Measurements from ENCODE around the gene CLDND1. TPM values are rescaled to one million over a fixed set of nuclear protein-coding genes. Genes with fewer than 3 reads are reported as not detected.

CLDND1 gene
- total and polyA plus RNA-seq, 2 of the 13 experiments (the other 11 are each of a cell fraction or from before 2014, with no cell fraction given) = 50.8 to 121 TPM

DNA sequence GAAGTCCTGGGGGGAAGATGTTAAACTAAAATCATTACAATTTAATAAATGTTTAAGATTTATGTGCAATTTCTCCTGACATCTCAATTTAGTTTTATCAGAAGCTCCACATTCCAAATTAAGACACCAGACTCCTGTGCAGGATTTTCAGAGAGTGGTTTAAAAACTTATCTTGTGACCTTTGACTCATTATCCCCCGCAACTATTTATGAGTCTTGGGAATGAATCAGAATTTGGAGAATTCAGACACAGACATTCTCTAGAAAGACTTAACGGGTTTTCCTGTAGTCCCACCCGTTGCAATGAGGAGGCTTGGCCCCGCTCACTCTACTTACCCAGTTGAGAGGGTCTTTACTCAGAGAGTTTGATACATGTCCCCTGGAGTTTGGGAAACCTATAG, 18.2 kb downstream of the CLDND1 start (continued):
- TF ChIP-seq, protein P1, sequence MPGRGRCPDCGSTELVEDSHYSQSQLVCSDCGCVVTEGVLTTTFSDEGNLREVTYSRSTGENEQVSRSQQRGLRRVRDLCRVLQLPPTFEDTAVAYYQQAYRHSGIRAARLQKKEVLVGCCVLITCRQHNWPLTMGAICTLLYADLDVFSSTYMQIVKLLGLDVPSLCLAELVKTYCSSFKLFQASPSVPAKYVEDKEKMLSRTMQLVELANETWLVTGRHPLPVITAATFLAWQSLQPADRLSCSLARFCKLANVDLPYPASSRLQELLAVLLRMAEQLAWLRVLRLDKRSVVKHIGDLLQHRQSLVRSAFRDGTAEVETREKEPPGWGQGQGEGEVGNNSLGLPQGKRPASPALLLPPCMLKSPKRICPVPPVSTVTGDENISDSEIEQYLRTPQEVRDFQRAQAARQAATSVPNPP (CRISPR knock-in tag; IDR thresholded peaks at IDR 0.05) = no peak

DNA sequence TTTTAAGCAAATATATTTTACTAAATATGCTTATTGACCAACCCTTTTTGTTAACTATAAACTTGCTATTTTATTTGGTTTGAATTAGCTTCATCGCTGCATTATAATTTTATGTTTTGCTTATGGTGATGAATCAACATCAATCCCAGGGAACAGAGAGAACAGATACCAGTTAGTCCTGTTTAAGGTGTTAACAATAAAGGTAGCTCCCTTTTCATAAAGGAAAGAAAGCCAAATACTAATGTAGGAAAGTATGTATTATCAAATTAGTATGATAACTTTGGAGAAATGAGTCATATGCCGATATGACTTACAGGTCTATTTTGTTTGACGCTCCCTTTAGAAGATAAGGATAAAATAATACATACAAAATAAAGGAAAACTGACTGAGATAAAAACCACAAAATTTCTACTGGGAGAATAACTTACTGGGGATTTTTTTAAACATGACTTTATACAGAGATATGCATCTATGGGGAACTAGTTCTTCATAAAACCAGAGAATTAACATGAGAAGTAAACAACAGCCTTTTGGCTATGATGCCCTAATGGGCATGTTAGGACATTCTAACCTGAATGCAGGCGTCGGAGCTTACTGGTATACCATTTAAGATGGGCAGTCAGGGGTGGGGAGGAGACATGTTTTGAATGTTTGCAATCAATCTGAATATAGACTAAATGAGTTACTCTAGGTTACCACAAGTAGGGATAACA, 20.7 kb downstream of the CLDND1 start:
- ChIA-PET POLR2A (no interaction called here), CTCF (ENCODE audit: low intra/inter-chr PET ratio, low total read pairs) (no interaction called here)
- Histone ChIP-seq H3K4me1 (ENCODE audit: insufficient read depth, low read length) (no peaks in the 10 kb centered on the region), H4K20me1 (ENCODE audit: insufficient read depth, low read length) (no peaks in the 10 kb centered on the region), H3K9ac (ENCODE audit: insufficient read depth, low read depth, low read length) (no peak overlapping the region), H3K9me3 (ENCODE audit: low read length) (no peaks in the 10 kb centered on the region), H3K4me3 (replicated peaks in 1 of 3; ENCODE audit: insufficient read depth in 1 of 3, low read depth in 2 of 3, low read length in 3 of 3) (no peak overlapping the region), H3K27me3 (ENCODE audit: control insufficient read depth in 1 of 2, insufficient read depth in 2 of 2, low read length in 2 of 2) (no peaks in the 10 kb centered on the region), H3K36me3 (replicated peaks in 1 of 2; ENCODE audit: control insufficient read depth in 1 of 2, insufficient read depth in 2 of 2, low read length in 2 of 2) (no peaks in the 10 kb centered on the region), H3K79me2 (ENCODE audit: insufficient read depth, low read length) (no peaks in the 10 kb centered on the region), H2AFZ (ENCODE audit: low read length) (no peak overlapping the region), H3K4me2 (ENCODE audit: low read depth, low read length) (no peak overlapping the region), H3K27ac (ENCODE audit: extremely low read length, insufficient read depth, low read length) (no peak overlapping the region)
- in situ Hi-C loops (cut with HindIII; ENCODE audit: extremely low pct_ligation_motif_present, low pct_unique_long_range_greater_than_20kb) = no loop called here
- DNase-seq (ENCODE audit: low spot score) (no peak), FAIRE-seq (no peak), ATAC-seq (no peak)
- intact Hi-C loops (cut with micrococcal nuclease; ENCODE audit: unreplicated experiment) = no loop called here
- BruUV-seq (replicated peaks) = no TSS peak
- WGBS (ENCODE audit: low lambda C conversion rate) = 76% methylated on average over 5 of the region's 5 CpGs
- TF ChIP-seq MIXL1 (CRISPR knock-in tag; IDR thresholded peaks at IDR 0.05) (no peak), ARHGAP35 (CRISPR knock-in tag; IDR thresholded peaks at IDR 0.05; ENCODE audit: borderline replicate concordance) (no peak), ZMAT3 (CRISPR knock-in tag; conservative IDR thresholded peaks at IDR 0.05) (no peak), ZNF746 (CRISPR knock-in tag; IDR thresholded peaks at IDR 0.05) (no peak), CHCHD3 (CRISPR knock-in tag; IDR thresholded peaks at IDR 0.05) (no peak)
- TF ChIP-seq, protein P2, sequence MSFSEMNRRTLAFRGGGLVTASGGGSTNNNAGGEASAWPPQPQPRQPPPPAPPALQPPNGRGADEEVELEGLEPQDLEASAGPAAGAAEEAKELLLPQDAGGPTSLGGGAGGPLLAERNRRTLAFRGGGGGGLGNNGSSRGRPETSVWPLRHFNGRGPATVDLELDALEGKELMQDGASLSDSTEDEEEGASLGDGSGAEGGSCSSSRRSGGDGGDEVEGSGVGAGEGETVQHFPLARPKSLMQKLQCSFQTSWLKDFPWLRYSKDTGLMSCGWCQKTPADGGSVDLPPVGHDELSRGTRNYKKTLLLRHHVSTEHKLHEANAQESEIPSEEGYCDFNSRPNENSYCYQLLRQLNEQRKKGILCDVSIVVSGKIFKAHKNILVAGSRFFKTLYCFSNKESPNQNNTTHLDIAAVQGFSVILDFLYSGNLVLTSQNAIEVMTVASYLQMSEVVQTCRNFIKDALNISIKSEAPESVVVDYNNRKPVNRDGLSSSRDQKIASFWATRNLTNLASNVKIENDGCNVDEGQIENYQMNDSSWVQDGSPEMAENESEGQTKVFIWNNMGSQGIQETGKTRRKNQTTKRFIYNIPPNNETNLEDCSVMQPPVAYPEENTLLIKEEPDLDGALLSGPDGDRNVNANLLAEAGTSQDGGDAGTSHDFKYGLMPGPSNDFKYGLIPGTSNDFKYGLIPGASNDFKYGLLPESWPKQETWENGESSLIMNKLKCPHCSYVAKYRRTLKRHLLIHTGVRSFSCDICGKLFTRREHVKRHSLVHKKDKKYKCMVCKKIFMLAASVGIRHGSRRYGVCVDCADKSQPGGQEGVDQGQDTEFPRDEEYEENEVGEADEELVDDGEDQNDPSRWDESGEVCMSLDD (CRISPR knock-in tag; IDR thresholded peaks at IDR 0.05; ENCODE audit: borderline replicate concordance) = no peak
- TF ChIP-seq, protein P3, sequence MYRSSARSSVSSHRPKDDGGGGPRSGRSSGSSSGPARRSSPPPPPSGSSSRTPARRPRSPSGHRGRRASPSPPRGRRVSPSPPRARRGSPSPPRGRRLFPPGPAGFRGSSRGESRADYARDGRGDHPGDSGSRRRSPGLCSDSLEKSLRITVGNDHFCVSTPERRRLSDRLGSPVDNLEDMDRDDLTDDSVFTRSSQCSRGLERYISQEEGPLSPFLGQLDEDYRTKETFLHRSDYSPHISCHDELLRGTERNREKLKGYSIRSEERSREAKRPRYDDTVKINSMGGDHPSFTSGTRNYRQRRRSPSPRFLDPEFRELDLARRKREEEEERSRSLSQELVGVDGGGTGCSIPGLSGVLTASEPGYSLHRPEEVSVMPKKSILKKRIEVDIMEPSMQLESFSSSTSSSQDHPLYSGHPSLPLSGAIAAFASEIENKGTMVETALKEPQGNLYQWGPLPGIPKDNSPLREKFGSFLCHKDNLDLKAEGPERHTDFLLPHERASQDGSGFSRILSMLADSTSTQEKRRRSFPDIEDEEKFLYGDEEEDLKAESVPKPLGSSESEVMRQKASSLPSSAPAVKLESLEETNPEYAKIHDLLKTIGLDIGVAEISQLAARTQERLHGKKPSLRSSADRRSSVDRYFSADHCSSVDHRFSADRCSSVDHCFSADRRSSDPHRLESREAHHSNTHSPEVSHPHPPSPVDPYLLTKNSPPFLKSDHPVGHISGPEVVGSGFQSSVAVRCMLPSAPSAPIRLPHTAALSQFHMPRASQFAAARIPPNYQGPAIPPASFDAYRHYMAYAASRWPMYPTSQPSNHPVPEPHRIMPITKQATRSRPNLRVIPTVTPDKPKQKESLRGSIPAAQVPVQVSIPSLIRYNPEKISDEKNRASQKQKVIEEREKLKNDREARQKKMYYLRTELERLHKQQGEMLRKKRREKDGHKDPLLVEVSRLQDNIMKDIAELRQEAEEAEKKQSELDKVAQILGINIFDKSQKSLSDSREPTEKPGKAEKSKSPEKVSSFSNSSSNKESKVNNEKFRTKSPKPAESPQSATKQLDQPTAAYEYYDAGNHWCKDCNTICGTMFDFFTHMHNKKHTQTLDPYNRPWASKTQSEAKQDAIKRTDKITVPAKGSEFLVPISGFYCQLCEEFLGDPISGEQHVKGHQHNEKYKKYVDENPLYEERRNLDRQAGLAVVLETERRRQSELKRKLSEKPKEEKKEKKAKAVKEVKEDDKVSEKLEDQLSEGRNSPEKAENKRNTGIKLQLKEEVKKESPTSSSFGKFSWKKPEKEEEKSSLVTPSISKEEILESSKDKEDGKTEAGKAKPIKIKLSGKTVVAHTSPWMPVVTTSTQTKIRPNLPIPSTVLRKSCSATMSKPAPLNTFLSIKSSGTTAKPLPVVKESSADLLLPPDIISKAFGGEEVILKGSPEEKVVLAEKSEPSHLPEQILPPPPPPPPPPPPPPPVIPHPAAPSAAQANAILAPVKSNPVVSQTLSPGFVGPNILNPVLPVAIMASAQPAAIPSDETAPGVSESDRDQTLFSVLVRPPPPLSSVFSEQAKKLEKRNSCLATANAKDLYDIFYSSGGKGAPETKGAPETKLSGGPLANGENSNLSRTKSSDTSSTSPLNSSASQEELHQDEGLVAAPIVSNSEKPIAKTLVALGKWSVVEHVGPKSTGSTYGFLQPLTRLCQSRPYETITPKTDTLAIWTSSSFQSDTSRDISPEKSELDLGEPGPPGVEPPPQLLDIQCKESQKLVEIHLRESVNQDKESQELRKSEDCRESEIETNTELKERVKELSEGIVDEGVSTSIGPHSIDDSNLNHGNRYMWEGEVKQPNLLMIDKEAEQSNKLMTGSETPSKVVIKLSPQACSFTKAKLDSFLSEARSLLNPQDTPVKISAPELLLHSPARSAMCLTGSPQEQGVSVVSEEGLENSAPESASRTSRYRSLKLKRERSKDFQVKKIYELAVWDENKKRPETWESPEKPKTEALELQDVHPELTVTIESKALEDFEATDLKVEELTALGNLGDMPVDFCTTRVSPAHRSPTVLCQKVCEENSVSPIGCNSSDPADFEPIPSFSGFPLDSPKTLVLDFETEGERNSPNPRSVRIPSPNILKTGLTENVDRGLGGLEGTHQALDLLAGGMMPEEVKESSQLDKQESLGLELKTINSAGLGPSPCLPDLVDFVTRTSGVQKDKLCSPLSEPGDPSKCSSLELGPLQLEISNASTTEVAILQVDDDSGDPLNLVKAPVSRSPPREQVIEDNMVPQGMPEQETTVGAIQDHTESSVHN (CRISPR knock-in tag; IDR thresholded peaks at IDR 0.05) = no peak

All from HepG2 (cell line).